ENCODE measurements around the gene TPRG1L.

- TF ChIP-seq CTCF (IDR thresholded peaks at IDR 0.05 in 8 of 11, conservative IDR thresholded peaks at IDR 0.05 in 3 of 11) (no peak), POLR2A (IDR thresholded peaks at IDR 0.05) (no peak)
Measured at GRCh38 chr1:3575993-3576392, 48.8 kb upstream of the TPRG1L start.

All from spleen (tissue), 7 donors.